Gastroesophageal sphincter (tissue), 3 donors: ENCODE data around the gene OMP.

Source experiments
- EP300 ChIP-seq: sonication (generic); formaldehyde crosslinking; IDR thresholded peaks from one replicate; pipeline ENCODE4 v1.6.1; 2017; ENCODE audit warnings: antibody characterized with exemption, mild to moderate bottlenecking
- POLR2A ChIP-seq, 2 donors: fragments of 450-650 bp; IDR thresholded peaks; one replicate each; pipeline ENCODE4 v1.6.1; 2017; ENCODE audit warnings: antibody characterized with exemption in 2 of 2, mild to moderate bottlenecking in 2 of 2, moderate library complexity in 1 of 2
- POLR2AphosphoS5 ChIP-seq: sonication (generic); formaldehyde crosslinking; IDR thresholded peaks from one replicate; pipeline ENCODE4 v1.6.1; 2017; ENCODE audit warnings: antibody characterized with exemption
- TF ChIP-seq, protein P1 (sequence below), 4 experiments: fragments of 200-600 bp in 2 of 4; fragments of 450-650 bp in 2 of 4; sonication (generic) in 1 of 4; IDR thresholded peaks; one replicate each; pipeline ENCODE4 v1.5.1; 2017 to 2019; ENCODE audit warnings: antibody characterized with exemption in 4 of 4, mild to moderate bottlenecking in 2 of 4, moderate library complexity in 2 of 4

DNA sequence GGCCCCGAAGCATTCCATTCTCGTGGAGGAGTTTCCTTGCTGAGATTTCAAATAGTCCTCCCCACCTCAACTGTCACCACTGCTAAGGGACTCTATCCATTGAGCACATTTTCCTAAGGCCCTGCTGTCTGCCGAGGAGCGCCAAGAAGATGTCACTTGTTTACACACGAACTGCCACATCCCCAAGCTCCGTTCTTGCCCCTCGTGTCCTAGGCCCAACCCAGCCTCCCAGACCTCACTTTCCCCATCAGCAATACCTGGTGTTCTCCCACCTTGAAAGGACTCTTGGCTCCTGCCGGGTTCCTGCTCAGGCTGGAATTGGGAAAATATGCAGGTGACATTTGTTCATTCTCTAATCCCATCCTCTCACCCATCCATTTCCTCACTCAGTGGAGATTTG lies 21.4 kb downstream of the OMP start:
- TF ChIP-seq EP300 (no peak), POLR2A (IDR thresholded peaks at IDR 0.05) (no peak), POLR2AphosphoS5 (no peak)
- TF ChIP-seq, protein P1, sequence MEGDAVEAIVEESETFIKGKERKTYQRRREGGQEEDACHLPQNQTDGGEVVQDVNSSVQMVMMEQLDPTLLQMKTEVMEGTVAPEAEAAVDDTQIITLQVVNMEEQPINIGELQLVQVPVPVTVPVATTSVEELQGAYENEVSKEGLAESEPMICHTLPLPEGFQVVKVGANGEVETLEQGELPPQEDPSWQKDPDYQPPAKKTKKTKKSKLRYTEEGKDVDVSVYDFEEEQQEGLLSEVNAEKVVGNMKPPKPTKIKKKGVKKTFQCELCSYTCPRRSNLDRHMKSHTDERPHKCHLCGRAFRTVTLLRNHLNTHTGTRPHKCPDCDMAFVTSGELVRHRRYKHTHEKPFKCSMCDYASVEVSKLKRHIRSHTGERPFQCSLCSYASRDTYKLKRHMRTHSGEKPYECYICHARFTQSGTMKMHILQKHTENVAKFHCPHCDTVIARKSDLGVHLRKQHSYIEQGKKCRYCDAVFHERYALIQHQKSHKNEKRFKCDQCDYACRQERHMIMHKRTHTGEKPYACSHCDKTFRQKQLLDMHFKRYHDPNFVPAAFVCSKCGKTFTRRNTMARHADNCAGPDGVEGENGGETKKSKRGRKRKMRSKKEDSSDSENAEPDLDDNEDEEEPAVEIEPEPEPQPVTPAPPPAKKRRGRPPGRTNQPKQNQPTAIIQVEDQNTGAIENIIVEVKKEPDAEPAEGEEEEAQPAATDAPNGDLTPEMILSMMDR (IDR thresholded peaks at IDR 0.05) = no peak
